Measurements from ENCODE around the gene GABRG3.
A peak's percentile ranks its signal among the peaks of the same experiment; 100 is the strongest.

DNA sequence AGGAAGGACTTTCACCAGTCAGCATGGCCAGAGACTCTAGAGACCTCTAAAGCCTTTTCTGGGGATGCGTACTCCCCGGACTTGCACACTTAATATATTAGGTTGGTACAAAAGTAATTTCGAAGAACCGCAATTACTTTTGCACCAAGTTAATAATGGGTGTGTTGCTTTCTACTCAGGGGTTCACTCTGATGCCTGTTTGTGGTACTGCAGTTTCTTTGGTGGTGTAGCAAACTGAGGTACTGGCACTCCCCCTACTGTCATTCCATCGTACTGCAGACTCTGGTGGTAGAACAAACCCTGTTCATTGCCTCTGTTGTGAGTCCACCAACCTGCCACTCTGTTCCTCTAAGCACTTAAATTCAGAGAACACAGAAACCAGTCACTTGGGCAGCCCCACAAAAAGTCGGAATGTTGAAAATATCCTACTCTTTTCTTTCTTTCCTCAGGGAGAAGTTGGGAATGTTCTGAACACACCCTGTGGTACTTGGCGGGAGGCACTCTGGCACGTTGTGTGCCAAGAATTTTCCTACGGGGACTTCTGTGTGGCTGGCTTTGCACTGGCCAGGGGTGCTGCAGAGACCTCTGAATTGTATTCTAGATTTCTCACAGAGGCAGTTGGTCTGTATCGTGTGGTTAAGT lies 46.3 kb downstream of the GABRG3 start:
- TF ChIP-seq CTCF (conservative IDR thresholded peaks at IDR 0.05; ENCODE audit: low read depth, low read length): peak; percentile 78
- TF ChIP-seq POLR2A (IDR thresholded peaks at IDR 0.05; ENCODE audit: low read depth, low read length): no peak
- TF ChIP-seq MXI1 (IDR thresholded peaks at IDR 0.05; ENCODE audit: borderline replicate concordance, low read depth, low read length): no peak
- no peak for TF ChIP-seq RCOR1 (IDR thresholded peaks at IDR 0.05; ENCODE audit: insufficient replicate concordance, low read length)
- TF ChIP-seq BHLHE40 (IDR thresholded peaks at IDR 0.05; ENCODE audit: low read depth, low read length): no peak
- TF ChIP-seq CEBPB (IDR thresholded peaks at IDR 0.05; ENCODE audit: low read depth, low read length): no peak
- no peak for TF ChIP-seq USF2 (IDR thresholded peaks at IDR 0.05; ENCODE audit: low read depth, low read length)
- TF ChIP-seq RAD21 (IDR thresholded peaks at IDR 0.05; ENCODE audit: low read length): peak; percentile 60
- no peak for TF ChIP-seq NFE2L2 (IDR thresholded peaks at IDR 0.05; ENCODE audit: low read depth, low read length)

Measured in IMR-90 (cell line).